Right lobe of liver (tissue), 6 donors: ENCODE data around the gene PNPLA1. TPM values are rescaled to one million over a fixed set of nuclear protein-coding genes. Genes with fewer than 3 reads are reported as not detected.
A peak's percentile ranks its signal among the peaks of the same experiment; 100 is the strongest.

Source experiments
- ATAC-seq, 4 donors: fragments of 200-7000 bp; cut with Tn5 transposase; one replicate each; pipeline ENCODE4 v1.9.1; 2020; ENCODE audit warnings: mild to moderate bottlenecking in 4 of 4, moderate library complexity in 4 of 4
- DNase-seq, 3 donors: peaks; one replicate each; pipeline ENCODE4 v3.0.0-alpha.2; 2020
- H3K27ac ChIP-seq, 3 donors: fragments of 200-600 bp; one replicate each; pipeline ENCODE4 v1.8.0; 2022
- H3K27me3 ChIP-seq, 2 donors: fragments of 200-600 bp; one replicate each; pipeline ENCODE4 v1.8.0; 2022
- H3K36me3 ChIP-seq, 4 donors: fragments of 200-600 bp; sonication (generic) in 1 of 4; one replicate each; pipeline versions ENCODE4 v1.5.1 to v1.8.0; 2017 to 2022; ENCODE audit warnings: control low read depth in 1 of 4
- H3K4me1 ChIP-seq, 4 donors: fragments of 200-600 bp; sonication (generic) in 1 of 4; one replicate each; pipeline versions ENCODE4 v1.5.1 to v1.8.0; 2017 to 2022; ENCODE audit warnings: control low read depth in 1 of 4
- H3K4me3 ChIP-seq, 3 donors: fragments of 200-600 bp; one replicate each; pipeline ENCODE4 v1.8.0; 2022
- H3K9me3 ChIP-seq, 4 donors: fragments of 200-600 bp; sonication (generic) in 1 of 4; one replicate each; pipeline versions ENCODE4 v1.5.1 to v1.8.0; 2017 to 2022; ENCODE audit warnings: control low read depth in 1 of 4
- POLR2A ChIP-seq: fragments of 450-650 bp; IDR thresholded peaks from one replicate; pipeline ENCODE4 v1.6.1; 2017; ENCODE audit warnings: antibody characterized with exemption, mild to moderate bottlenecking
- WGBS: methylation state at CpG from one replicate; pipeline ENCODE4 v1.1.6; 2018; ENCODE audit warnings: low coverage, low lambda C conversion rate; ENCODE audit not compliant: insufficient coverage; ENCODE audit errors: missing lambda C conversion rate; 5-methylcytosine and 5-hydroxymethylcytosine counted together
- intact Hi-C, 2 donors: fragments of 100-400 bp; cut with DNase I; formaldehyde crosslinking; loops; one replicate each; pipeline versions ENCODE4 v1.11.2 to v1.14.1; 2022
- total RNA-seq, 6 experiments: library from RNA; depleted of rRNA in 2 of 6; stranded (reverse); fragments of >200 nt in 2 of 6; fragmentation: NEBNext Ultra II Directional in 3 of 6; extraction: Animal tissue kit (Norgen Biotek cat#: 25700) in 3 of 6; gene quantifications; one replicate each; pipeline versions ENCODE4 v1.1.0 to v1.2.4, GENCODE V29; 2016 to 2023
- TF ChIP-seq, protein P1 (sequence below), 4 donors: fragments of 200-600 bp in 3 of 4; fragments of 450-650 bp in 1 of 4; IDR thresholded peaks; one replicate each; pipeline versions ENCODE4 v1.5.1 to v1.8.0; 2016 to 2022; ENCODE audit warnings: antibody characterized with exemption in 4 of 4, mild to moderate bottlenecking in 2 of 4
- donor health status: DM: no; HTN: yes; CAD: no.
- donor health status: DM: no; HTN: no; CAD: no.
- donor health status: DM: no; HTN: no; CAD: no.
- donor health status: DM: no; HTN: yes; CAD: no.
- donor health status: DM: no; HTN: yes; CAD: no.

The PNPLA1 gene
- total RNA-seq, 6 experiments from 2014 or later, result not detected

GRCh38 chr6:36324191-36324590 lies 54.3 kb downstream of the PNPLA1 start:
- TF ChIP-seq, protein P1, sequence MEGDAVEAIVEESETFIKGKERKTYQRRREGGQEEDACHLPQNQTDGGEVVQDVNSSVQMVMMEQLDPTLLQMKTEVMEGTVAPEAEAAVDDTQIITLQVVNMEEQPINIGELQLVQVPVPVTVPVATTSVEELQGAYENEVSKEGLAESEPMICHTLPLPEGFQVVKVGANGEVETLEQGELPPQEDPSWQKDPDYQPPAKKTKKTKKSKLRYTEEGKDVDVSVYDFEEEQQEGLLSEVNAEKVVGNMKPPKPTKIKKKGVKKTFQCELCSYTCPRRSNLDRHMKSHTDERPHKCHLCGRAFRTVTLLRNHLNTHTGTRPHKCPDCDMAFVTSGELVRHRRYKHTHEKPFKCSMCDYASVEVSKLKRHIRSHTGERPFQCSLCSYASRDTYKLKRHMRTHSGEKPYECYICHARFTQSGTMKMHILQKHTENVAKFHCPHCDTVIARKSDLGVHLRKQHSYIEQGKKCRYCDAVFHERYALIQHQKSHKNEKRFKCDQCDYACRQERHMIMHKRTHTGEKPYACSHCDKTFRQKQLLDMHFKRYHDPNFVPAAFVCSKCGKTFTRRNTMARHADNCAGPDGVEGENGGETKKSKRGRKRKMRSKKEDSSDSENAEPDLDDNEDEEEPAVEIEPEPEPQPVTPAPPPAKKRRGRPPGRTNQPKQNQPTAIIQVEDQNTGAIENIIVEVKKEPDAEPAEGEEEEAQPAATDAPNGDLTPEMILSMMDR (IDR thresholded peaks at IDR 0.05), result no peak
- no peak for TF ChIP-seq POLR2A
- no peak for ATAC-seq

DNA sequence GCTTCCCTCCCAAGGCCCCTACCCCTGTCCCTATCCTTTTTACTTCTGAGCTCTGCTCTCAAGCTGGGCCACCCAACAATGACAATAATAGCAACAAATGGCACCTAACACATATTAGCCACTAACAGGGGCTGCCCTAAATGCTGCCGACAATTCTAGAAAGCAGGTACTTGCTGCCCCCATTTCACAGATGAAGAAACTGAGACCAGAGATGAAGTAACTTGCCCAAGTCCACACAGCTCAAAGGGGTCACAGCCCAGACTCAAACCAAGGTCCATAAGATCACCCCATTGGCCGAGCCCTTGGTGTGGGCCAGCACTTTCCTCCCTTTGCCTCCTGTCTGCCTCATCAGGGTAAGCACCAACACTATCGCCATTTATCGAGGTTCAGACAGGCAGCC lies 54.9 kb downstream of the PNPLA1 start:
- whole genome bisulfite sequencing, result 100% methylated on average over 1 of the region's 4 CpGs

More at GRCh38 chr6:36324191-36324590, 54.3 kb downstream of the PNPLA1 start:
- Histone ChIP-seq H3K4me3 (no peak overlapping the region), H3K4me1 (no peaks in the 10 kb centered on the region), H3K9me3 (no peaks in the 10 kb centered on the region), H3K27ac (no peak overlapping the region), H3K27me3 (no peaks in the 10 kb centered on the region), H3K36me3 (no peaks in the 10 kb centered on the region)
- intact Hi-C loops, result no loop called here
- 24% methylated on average over 2 of the region's 6 CpGs for WGBS
- DNase-seq, result no peak

DNA sequence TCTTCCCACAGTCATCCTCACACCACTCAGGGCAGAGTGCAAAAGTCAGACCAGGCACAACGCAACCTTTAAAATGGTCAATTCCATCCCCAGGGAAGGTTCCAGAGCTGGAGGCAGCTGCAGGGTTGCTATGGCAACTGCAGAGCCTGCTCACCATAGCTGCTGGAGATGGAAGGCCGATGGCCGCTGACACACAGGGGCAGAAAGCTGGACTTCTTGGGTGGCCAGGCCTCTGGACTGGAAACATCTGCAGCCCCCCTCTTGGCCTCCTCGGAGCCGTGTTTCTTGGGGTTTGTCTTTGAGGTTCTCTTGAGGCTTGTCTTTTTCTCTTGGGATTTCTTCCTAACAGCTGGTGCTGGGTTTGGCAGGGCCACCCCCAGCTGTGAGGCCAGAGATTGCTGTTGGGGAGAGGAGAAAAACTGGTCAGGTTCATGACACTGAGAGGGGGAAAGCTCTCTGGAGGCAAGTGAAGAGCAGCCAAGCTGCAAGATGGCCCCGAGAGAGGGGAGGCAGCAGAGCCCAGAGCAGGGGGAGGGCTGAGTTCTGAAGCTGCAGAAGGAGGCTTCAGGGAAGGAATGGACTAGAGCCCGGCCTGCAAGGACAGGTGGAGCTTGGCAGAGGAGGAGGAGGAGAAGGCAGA lies 56.6 kb downstream of the PNPLA1 start:
- no peaks in the 10 kb centered on the region for H3K36me3 ChIP-seq

More for the DNA sequence above, 54.9 kb downstream of the PNPLA1 start:
- intact Hi-C loops, result no loop called here
- no peak overlapping the region for H3K4me3 ChIP-seq
- no peaks in the 10 kb centered on the region for H3K9me3 ChIP-seq
- DNase-seq (no peak), ATAC-seq (no peak)
- no peak overlapping the region for H3K27ac ChIP-seq
- no peaks in the 10 kb centered on the region for H3K4me1 ChIP-seq
- no peaks in the 10 kb centered on the region for H3K36me3 ChIP-seq
- no peak for TF ChIP-seq POLR2A
- TF ChIP-seq, protein P1 (IDR thresholded peaks at IDR 0.05), result no peak
- no peaks in the 10 kb centered on the region for H3K27me3 ChIP-seq

DNA sequence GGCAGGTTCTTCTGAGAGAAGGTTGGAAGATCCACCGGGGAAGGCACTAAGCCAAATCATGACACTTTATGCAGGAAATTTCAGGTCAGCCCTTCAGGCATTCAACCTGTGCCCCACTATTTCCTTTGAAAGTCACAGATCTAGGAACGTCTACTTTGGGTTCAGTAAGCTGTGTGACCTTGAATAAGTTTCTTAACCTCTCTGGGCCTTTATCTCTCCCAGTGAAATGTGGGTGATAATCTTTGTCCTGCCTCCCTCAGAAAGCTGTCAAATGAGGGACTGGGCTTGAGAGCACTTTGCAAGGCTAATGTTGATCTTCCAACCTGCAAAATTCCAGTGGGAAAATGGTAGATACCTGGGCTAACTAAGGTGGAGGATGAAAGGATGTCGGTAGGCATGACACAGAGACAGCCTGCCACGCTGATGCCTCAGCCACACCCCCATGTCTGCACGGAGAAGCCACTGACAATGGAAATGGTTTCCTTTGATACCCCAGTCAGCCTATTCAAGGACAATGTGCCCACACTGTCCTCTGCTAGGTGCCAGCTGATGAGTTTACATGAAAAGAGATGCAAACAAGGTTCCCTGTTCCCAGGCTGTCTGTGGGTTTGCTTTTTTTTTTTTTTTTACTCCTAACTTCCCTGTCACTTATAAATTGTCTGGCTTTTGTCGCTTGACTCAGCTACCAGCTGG lies 57.5 kb downstream of the PNPLA1 start:
- no peak overlapping the region for H3K27ac ChIP-seq
- H3K4me3 ChIP-seq, result no peak overlapping the region
- H3K4me1 ChIP-seq, result no peaks in the 10 kb centered on the region
- intact Hi-C loops, result no loop called here
- no peaks in the 10 kb centered on the region for H3K9me3 ChIP-seq
- no peaks in the 10 kb centered on the region for H3K27me3 ChIP-seq
- TF ChIP-seq, protein P1 (IDR thresholded peaks at IDR 0.05), result no peak
- no peak for TF ChIP-seq POLR2A
- 35% methylated on average over 4 of the region's 6 CpGs for WGBS
- no peak for DNase-seq
- H3K36me3 ChIP-seq, result no peaks in the 10 kb centered on the region
- no peak for ATAC-seq

More for the DNA sequence above, 56.6 kb downstream of the PNPLA1 start:
- Histone ChIP-seq H3K9me3 (no peaks in the 10 kb centered on the region), H3K4me3 (no peak overlapping the region), H3K27me3 (no peaks in the 10 kb centered on the region), H3K4me1 (no peaks in the 10 kb centered on the region), H3K27ac (no peak overlapping the region)
- DNase-seq (no peak), ATAC-seq (peak in 1 of 4 donors; percentile 10)
- WGBS, result 43% methylated on average over 3 of the region's 7 CpGs
- intact Hi-C loops, result no loop called here
- no peak for TF ChIP-seq POLR2A
- TF ChIP-seq, protein P1 (IDR thresholded peaks at IDR 0.05), result no peak
